Esophagus mucosa (tissue), 1 donor: ENCODE data around the gene FBXO22. TPM values are rescaled to one million over a fixed set of nuclear protein-coding genes. Genes with fewer than 3 reads are reported as not detected.
"Not testable (repeated sequence)": the region's sequence is repeated elsewhere in the genome, so short reads cannot be mapped to it uniquely, and the experiment has no call there.

ENCODE experiments used
- ATAC-seq: fragments of 200-7000 bp; cut with Tn5 transposase; one replicate; pipeline ENCODE4 v1.9.1; 2020
- total RNA-seq: library from RNA; stranded (reverse); gene quantifications from one replicate; pipeline ENCODE4 v1.2.4, GENCODE V29; 2023
- donor health status: DM: yes; HTN: yes; CAD: no.

FBXO22 gene
- total RNA-seq, 1 donor from 2014 or later: 23.8 TPM

GRCh38 chr15:75921732-75922703, 18.3 kb downstream of the FBXO22 start:
- ATAC-seq: peak; percentile 68

- ATAC-seq: no peak
Observed at GRCh38 chr15:75923756-75924155, 20.1 kb downstream of the FBXO22 start.

GRCh38 chr15:75924576-75924975, 20.9 kb downstream of the FBXO22 start:
- ATAC-seq: no peak

- no peak for ATAC-seq
Observed at GRCh38 chr15:75925440-75925839, 21.8 kb downstream of the FBXO22 start.

- ATAC-seq: no peak
Observed at GRCh38 chr15:75926931-75927330, 23.3 kb downstream of the FBXO22 start.

- no peak for ATAC-seq
Observed at GRCh38 chr15:75927601-75928000, 23.9 kb downstream of the FBXO22 start.

GRCh38 chr15:75928680-75929608, 25.3 kb downstream of the FBXO22 start:
- no peak for ATAC-seq

- ATAC-seq: peak; percentile 59
Observed at GRCh38 chr15:75929799-75930565, 26.3 kb downstream of the FBXO22 start.

- ATAC-seq: no peak
Observed at GRCh38 chr15:75930866-75931265, 27.2 kb downstream of the FBXO22 start.

- ATAC-seq: no peak
Observed at GRCh38 chr15:75942464-75942863, 38.8 kb downstream of the FBXO22 start.

GRCh38 chr15:75943246-75943645, 39.6 kb downstream of the FBXO22 start:
- ATAC-seq: no peak

GRCh38 chr15:75943713-75944215, 40.1 kb downstream of the FBXO22 start:
- ATAC-seq: no peak

GRCh38 chr15:75945953-75946352, 42.3 kb downstream of the FBXO22 start:
- no peak for ATAC-seq

GRCh38 chr15:75947092-75947491, 43.4 kb downstream of the FBXO22 start:
- ATAC-seq: peak; percentile 98

GRCh38 chr15:75948761-75949296, 45.2 kb downstream of the FBXO22 start:
- no peak for ATAC-seq

GRCh38 chr15:75952525-75952924, 48.8 kb downstream of the FBXO22 start:
- no peak for ATAC-seq

GRCh38 chr15:75955720-75956119, 52.0 kb downstream of the FBXO22 start:
- no peak for ATAC-seq

GRCh38 chr15:75961331-75961730, 57.7 kb downstream of the FBXO22 start:
- ATAC-seq: no peak

GRCh38 chr15:75966073-75966472, 62.4 kb downstream of the FBXO22 start:
- peak; percentile 51 for ATAC-seq

GRCh38 chr15:75976766-75977165, 73.1 kb downstream of the FBXO22 start:
- not testable (repeated sequence) for ATAC-seq

- no peak for ATAC-seq
Observed at GRCh38 chr15:75981149-75981815, 77.6 kb downstream of the FBXO22 start.
